ENCODE results near the gene TPPP2. TPM values are rescaled to one million over a fixed set of nuclear protein-coding genes. Genes with fewer than 3 reads are reported as not detected.

The TPPP2 gene
- total RNA-seq, 1 donor from 2014 or later = not detected

DNA sequence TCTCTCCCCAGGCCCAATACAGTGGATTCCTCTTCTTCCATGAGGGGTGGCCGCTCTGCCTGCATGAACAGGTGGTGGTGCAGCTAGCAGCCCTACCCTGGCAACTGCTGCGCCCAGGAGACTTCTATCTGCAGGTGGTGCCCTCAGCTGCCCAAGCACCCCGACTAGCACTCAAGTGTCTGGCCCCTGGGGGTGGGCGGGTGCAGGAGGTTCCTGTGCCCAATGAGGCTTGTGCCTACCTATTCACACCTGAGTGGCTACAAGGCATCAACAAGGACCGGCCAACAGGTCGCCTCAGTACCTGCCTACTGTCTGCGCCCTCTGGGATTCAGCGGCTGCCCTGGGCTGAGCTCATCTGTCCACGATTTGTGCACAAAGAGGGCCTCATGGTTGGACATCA, 43.9 kb downstream of the TPPP2 start:
- H3K27ac ChIP-seq = no peak overlapping the region
- intact Hi-C loops (cut with DNase I) = no loop called here
- H3K36me3 ChIP-seq = peaks cover 0 to 41% of the 10 kb centered on the region in 2 donors
- DNase-seq (ENCODE audit: extremely low spot score in 2 of 2) = no peak
- no peaks in the 10 kb centered on the region for H3K27me3 ChIP-seq
- peaks cover 53% of the 10 kb centered on the region for H3K4me1 ChIP-seq
- no peak overlapping the region for H3K4me3 ChIP-seq
- no peaks in the 10 kb centered on the region for H3K9me3 ChIP-seq
- TF ChIP-seq POLR2AphosphoS5 (IDR thresholded peaks at IDR 0.05; ENCODE audit: insufficient read depth in 1 of 2, low read depth in 1 of 2) (no peak), POLR2A (IDR thresholded peaks at IDR 0.05) (no peak)
- TF ChIP-seq, protein P1, sequence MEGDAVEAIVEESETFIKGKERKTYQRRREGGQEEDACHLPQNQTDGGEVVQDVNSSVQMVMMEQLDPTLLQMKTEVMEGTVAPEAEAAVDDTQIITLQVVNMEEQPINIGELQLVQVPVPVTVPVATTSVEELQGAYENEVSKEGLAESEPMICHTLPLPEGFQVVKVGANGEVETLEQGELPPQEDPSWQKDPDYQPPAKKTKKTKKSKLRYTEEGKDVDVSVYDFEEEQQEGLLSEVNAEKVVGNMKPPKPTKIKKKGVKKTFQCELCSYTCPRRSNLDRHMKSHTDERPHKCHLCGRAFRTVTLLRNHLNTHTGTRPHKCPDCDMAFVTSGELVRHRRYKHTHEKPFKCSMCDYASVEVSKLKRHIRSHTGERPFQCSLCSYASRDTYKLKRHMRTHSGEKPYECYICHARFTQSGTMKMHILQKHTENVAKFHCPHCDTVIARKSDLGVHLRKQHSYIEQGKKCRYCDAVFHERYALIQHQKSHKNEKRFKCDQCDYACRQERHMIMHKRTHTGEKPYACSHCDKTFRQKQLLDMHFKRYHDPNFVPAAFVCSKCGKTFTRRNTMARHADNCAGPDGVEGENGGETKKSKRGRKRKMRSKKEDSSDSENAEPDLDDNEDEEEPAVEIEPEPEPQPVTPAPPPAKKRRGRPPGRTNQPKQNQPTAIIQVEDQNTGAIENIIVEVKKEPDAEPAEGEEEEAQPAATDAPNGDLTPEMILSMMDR (IDR thresholded peaks at IDR 0.05) = no peak

DNA sequence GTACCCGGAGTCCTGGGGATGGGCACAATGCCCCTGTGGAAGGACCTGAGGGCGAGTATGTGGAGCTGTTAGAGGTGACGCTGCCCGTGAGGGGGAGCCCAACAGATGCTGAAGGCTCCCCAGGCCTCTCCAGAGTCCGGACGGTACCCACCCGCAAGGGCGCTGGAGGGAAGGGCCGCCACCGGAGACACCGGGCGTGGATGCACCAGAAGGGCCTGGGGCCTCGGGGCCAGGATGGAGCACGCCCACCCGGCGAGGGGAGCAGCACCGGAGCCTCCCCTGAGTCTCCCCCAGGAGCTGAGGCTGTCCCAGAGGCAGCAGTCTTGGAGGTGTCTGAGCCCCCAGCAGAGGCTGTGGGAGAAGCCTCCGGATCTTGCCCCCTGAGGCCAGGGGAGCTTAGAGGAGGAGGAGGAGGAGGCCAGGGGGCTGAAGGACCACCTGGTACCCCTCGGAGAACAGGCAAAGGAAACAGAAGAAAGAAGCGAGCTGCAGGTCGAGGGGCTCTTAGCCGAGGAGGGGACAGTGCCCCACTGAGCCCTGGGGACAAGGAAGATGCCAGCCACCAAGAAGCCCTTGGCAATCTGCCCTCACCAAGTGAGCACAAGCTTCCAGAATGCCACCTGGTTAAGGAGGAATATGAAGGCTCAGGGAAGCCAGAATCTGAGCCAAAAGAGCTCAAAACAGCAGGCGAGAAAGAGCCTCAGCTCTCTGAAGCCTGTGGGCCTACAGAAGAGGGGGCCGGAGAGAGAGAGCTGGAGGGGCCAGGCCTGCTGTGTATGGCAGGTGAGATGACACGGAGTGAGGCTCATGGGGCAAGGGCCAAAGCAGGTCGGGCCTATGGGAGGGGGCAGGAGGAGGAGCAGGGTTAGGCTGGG, 44.6 kb downstream of the TPPP2 start:
- H3K36me3 ChIP-seq = peaks cover 0 to 48% of the 10 kb centered on the region in 2 donors
- DNase-seq (ENCODE audit: extremely low spot score in 2 of 2) = no peak

DNA sequence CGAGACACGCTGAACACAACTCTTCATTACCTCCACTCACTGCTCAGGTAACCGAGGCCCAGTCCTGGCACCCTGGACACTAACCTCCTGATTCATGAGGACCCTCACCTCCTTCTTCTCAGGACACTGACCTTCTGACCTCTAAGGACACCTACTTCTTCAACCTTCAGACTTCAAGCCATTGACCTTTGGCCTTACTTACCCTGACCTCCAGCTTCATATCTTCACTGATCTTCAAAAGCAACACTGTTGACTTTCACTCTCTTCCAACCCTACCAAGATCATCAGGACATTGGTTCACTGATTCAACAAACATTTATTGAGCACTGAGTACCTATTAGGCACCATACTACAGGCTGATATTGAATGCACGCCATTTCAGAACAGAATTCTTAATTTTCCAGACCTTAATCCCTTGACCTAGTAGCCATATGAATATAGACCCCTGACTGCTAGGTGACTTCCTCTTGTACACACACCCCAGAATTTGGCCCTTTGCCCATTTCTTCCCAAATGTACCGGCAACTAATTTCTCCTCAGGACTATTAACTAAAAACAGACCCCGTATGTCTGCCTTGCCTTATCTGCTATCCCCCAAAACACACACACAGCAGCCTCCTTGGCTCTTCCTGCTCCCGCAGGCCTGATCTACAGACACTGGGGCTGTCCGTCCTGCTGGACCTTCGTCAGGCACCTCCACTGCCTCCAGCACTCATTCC, 45.9 kb downstream of the TPPP2 start:
- H3K4me3 ChIP-seq = no peak overlapping the region
- no peak overlapping the region for H3K27ac ChIP-seq
- intact Hi-C loops (cut with DNase I) = no loop called here
- H3K36me3 ChIP-seq = peaks cover 0 to 61% of the 10 kb centered on the region in 2 donors
- no peaks in the 10 kb centered on the region for H3K9me3 ChIP-seq
- TF ChIP-seq POLR2A (IDR thresholded peaks at IDR 0.05) = no peak
- DNase-seq (ENCODE audit: extremely low spot score in 2 of 2) = no peak
- H3K27me3 ChIP-seq = no peaks in the 10 kb centered on the region
- H3K4me1 ChIP-seq = peaks cover 41% of the 10 kb centered on the region

More for the DNA sequence above, 44.6 kb downstream of the TPPP2 start:
- intact Hi-C loops (cut with DNase I) = no loop called here
- TF ChIP-seq, protein P1 (IDR thresholded peaks at IDR 0.05) = no peak
- Histone ChIP-seq H3K27me3 (no peaks in the 10 kb centered on the region), H3K4me1 (peaks cover 46% of the 10 kb centered on the region), H3K27ac (no peak overlapping the region), H3K9me3 (no peaks in the 10 kb centered on the region), H3K4me3 (no peak overlapping the region)

DNA sequence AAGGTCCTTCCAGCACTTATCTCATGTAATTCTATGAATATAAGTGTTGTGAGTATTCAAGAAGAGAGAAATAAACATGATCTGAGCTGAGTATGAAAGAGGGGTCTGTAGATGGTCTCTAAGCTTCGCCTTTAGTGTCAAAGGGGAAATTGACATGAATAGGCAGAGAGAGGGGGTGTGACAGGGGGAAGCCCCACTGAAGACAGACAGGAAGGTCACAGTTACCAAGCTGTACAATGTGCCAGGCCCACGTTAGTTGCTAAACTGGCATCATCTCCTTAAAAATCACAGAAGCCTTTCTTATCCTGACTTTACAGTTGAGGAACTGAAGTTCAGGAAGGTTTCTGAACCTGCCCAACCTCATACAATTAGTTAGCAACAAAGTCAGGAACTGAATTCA, 47.7 kb downstream of the TPPP2 start:
- Histone ChIP-seq H3K4me3 (no peak overlapping the region), H3K36me3 (peaks cover 0 to 73% of the 10 kb centered on the region in 2 donors), H3K4me1 (peaks cover 23% of the 10 kb centered on the region), H3K27me3 (no peaks in the 10 kb centered on the region), H3K27ac (no peak overlapping the region), H3K9me3 (no peaks in the 10 kb centered on the region)
- TF ChIP-seq POLR2AphosphoS5 (IDR thresholded peaks at IDR 0.05; ENCODE audit: insufficient read depth in 1 of 2, low read depth in 1 of 2) (no peak), POLR2A (IDR thresholded peaks at IDR 0.05) (no peak)
- TF ChIP-seq, protein P1 (IDR thresholded peaks at IDR 0.05) = no peak
- no peak for DNase-seq (ENCODE audit: extremely low spot score in 2 of 2)
- intact Hi-C loops (cut with DNase I) = no loop called here

DNA sequence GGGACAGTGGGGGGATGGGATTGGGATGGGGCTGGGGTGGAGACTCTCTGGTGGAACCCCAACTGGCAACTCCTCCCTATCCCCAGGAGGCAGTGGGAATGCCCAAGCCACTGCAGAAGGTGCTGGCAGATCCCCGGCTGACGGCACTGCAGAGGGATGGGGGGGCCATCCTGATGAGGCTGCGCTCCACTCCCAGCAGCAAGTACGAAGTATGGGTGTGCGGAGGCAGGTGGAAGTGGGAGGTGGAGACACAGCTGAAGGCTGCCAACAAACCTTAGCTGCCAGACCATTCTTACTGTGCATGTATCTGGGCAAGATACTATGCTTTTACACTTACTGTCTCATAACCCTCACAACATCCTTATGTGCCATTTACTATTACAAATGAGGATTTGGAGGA, 48.3 kb downstream of the TPPP2 start:
- H3K27me3 ChIP-seq = no peaks in the 10 kb centered on the region
- intact Hi-C loops (cut with DNase I) = no loop called here
- no peak for DNase-seq (ENCODE audit: extremely low spot score in 2 of 2)
- no peak overlapping the region for H3K27ac ChIP-seq
- peaks cover 16% of the 10 kb centered on the region for H3K4me1 ChIP-seq
- TF ChIP-seq, protein P1 (IDR thresholded peaks at IDR 0.05) = no peak
- no peak for TF ChIP-seq POLR2A (IDR thresholded peaks at IDR 0.05)
- H3K4me3 ChIP-seq = no peak overlapping the region
- H3K9me3 ChIP-seq = no peaks in the 10 kb centered on the region
- H3K36me3 ChIP-seq = peaks cover 0 to 78% of the 10 kb centered on the region in 2 donors
